ACC112 (cell line): ENCODE data around the gene TBX4.

Experiments
- H2AFZ ChIP-seq: fragments of 200-600 bp; sonication (generic); one replicate; pipeline ENCODE4 v1.6.0; 2017; ENCODE audit warnings: antibody characterized with exemption, low read length; ENCODE audit not compliant: unreplicated experiment
- H3K27ac ChIP-seq: fragments of 200-600 bp; sonication (generic); 2 replicates; pipeline ENCODE4 v1.5.1; 2014; ENCODE audit warnings: low read depth, mild to moderate bottlenecking, antibody characterized with exemption, low read length, moderate library complexity
- H3K27me3 ChIP-seq: fragments of 200-600 bp; sonication (generic); 2 replicates; pipeline ENCODE4 v1.6.1; 2014; ENCODE audit warnings: mild to moderate bottlenecking, antibody characterized with exemption, low read length, moderate library complexity, mixed read lengths; ENCODE audit not compliant: insufficient read depth
- H3K36me3 ChIP-seq: fragments of 200-600 bp; sonication (generic); 2 replicates; pipeline ENCODE4 v1.6.1; 2016; ENCODE audit warnings: mild to moderate bottlenecking, antibody characterized with exemption, low read length, moderate library complexity, mixed read lengths; ENCODE audit not compliant: insufficient read depth
- H3K4me1 ChIP-seq: fragments of 200-600 bp; sonication (generic); one replicate; pipeline ENCODE4 v1.6.1; 2016; ENCODE audit warnings: low read length, mixed read lengths; ENCODE audit not compliant: insufficient read depth, unreplicated experiment, control insufficient read depth
- H3K4me3 ChIP-seq: fragments of 200-600 bp; sonication (generic); 2 replicates; pipeline ENCODE4 v1.5.1; 2014; ENCODE audit warnings: mild to moderate bottlenecking, low read depth, low read length
- H3K79me2 ChIP-seq: fragments of 200-600 bp; sonication (generic); one replicate; pipeline ENCODE4 v1.6.0; 2016; ENCODE audit warnings: low read length; ENCODE audit not compliant: control insufficient read depth, unreplicated experiment, insufficient read depth

The TBX4 gene

DNA sequence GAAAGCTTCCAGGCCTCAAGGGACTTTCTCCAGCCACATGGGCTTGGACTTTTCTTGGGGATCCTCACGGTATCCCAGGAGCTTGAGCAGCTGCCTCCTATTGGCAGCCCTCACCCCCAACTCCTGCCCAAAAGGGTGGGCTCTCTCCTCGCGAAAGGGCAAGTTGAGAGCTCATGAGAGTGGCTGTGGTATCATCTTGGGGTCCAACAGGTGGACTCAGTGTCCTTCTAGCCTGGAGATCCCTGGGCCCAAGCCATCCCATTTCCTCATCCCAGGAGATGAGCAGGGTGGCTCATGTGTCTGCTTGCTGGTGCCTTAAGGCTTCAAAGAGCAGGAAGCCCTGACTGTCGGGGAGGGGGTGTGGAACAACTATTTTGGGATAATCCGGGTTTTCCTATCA lies 17.7 kb downstream of the TBX4 start:
- H3K79me2 ChIP-seq: no peaks in the 10 kb centered on the region
- no peak overlapping the region for H3K4me3 ChIP-seq
- peaks cover 6% of the 10 kb centered on the region for H3K4me1 ChIP-seq
- no peak overlapping the region for H3K27ac ChIP-seq
- H3K27me3 ChIP-seq: no peaks in the 10 kb centered on the region
- H2AFZ ChIP-seq: no peak overlapping the region
- H3K36me3 ChIP-seq: no peaks in the 10 kb centered on the region

DNA sequence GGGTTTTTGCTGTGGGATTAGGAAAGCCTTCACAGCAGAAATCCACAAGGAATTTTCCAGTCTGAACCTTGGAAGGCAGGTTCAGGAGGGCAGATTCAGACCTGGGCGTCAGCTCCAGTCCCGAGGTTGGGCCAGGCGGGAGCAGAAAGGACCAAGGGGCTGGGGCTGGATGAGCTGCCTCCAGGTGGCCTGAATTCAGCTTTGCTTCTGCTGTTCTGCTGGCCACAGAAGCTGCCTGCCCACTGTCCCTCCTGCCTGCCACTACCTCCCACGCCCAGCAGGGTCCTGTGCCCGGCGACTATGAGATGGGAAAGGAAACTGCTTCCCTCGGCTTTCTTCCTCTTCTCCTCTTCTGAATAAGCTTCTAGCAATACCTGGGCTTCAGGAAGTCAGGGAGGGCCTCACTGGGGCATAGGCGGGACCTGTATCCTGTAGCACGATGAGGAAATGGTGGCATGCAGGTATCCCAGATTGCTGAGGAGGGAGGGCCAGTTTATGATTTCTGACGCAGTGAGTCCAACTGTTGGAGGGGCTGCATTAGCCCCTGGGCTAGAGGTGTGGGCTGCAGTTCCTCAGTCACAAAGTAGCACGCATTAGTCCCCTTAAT lies 18.4 kb downstream of the TBX4 start:
- Histone ChIP-seq H3K27ac (no peak overlapping the region), H3K4me3 (no peak overlapping the region), H3K36me3 (no peaks in the 10 kb centered on the region), H2AFZ (no peak overlapping the region), H3K4me1 (peaks cover 12% of the 10 kb centered on the region), H3K27me3 (no peaks in the 10 kb centered on the region), H3K79me2 (no peaks in the 10 kb centered on the region)

GRCh38 chr17:61474235-61474927 lies 22.2 kb downstream of the TBX4 start:
- Histone ChIP-seq H3K4me3 (no peak overlapping the region), H3K4me1 (peaks cover 17% of the 10 kb centered on the region), H2AFZ (no peak overlapping the region), H3K27ac (no peak overlapping the region), H3K27me3 (no peaks in the 10 kb centered on the region), H3K36me3 (no peaks in the 10 kb centered on the region), H3K79me2 (no peaks in the 10 kb centered on the region)

GRCh38 chr17:61474934-61475333 lies 22.7 kb downstream of the TBX4 start:
- Histone ChIP-seq H3K79me2 (no peaks in the 10 kb centered on the region), H3K4me3 (no peak overlapping the region), H3K27ac (no peak overlapping the region), H3K27me3 (no peaks in the 10 kb centered on the region), H2AFZ (no peak overlapping the region), H3K36me3 (no peaks in the 10 kb centered on the region), H3K4me1 (peaks cover 17% of the 10 kb centered on the region)

GRCh38 chr17:61475726-61476125 lies 23.5 kb downstream of the TBX4 start:
- no peak overlapping the region for H3K27ac ChIP-seq

DNA sequence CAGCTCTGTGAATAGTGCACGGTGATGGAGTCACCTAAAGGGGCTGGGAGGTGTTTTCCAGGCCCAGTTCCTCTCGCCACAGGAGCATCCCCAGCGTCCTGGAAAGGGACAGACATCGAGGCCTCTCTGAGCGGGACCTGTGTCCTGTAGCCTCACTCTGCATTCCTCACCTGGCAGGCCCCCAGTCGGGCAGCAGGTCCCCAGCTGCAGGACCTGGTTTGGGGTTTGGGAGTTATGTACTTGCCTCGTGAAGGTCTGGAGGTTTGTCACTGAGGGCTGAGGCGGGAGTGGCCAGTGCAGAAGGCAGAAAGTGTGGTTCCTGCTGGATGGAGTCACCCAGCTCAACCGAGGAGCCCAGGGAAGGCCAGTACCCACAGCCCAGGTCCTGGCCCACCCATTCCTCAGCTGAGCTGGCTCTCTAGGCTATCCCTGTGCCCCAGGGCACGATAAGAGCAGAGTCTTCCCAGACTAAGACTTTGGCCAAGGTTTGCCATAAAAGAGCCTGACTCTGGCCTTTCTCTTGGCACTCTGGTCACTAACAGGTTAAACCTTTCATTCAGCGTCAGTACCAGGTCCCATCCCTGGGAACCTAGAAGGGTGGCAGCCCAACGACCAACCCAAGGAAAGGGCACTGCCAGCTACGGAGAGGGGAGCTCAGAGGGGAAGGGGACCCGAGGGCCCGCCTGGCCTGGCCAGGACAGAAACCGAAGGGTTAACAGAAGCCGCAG lies 24.4 kb downstream of the TBX4 start:
- H3K4me3 ChIP-seq: no peak overlapping the region
- H2AFZ ChIP-seq: no peak overlapping the region
- no peak overlapping the region for H3K27ac ChIP-seq
- H3K79me2 ChIP-seq: no peaks in the 10 kb centered on the region
- peaks cover 17% of the 10 kb centered on the region for H3K4me1 ChIP-seq
- no peaks in the 10 kb centered on the region for H3K27me3 ChIP-seq
- no peaks in the 10 kb centered on the region for H3K36me3 ChIP-seq

More at GRCh38 chr17:61475726-61476125, 23.5 kb downstream of the TBX4 start:
- Histone ChIP-seq H3K27me3 (no peaks in the 10 kb centered on the region), H2AFZ (no peak overlapping the region), H3K79me2 (no peaks in the 10 kb centered on the region), H3K4me3 (no peak overlapping the region), H3K36me3 (no peaks in the 10 kb centered on the region), H3K4me1 (peaks cover 17% of the 10 kb centered on the region)

- peaks cover 17% of the 10 kb centered on the region for H3K4me1 ChIP-seq
- H3K4me3 ChIP-seq: no peak overlapping the region
- H3K36me3 ChIP-seq: no peaks in the 10 kb centered on the region
- H3K79me2 ChIP-seq: no peaks in the 10 kb centered on the region
- H2AFZ ChIP-seq: no peak overlapping the region
- H3K27ac ChIP-seq: no peak overlapping the region
- no peaks in the 10 kb centered on the region for H3K27me3 ChIP-seq
These were observed 25.1 kb downstream of the TBX4 start for GRCh38 chr17:61477204-61477834.

GRCh38 chr17:61478026-61478789 lies 26.0 kb downstream of the TBX4 start:
- H3K4me1 ChIP-seq: peaks cover 17% of the 10 kb centered on the region
- no peaks in the 10 kb centered on the region for H3K27me3 ChIP-seq
- H3K27ac ChIP-seq: no peak overlapping the region
- no peaks in the 10 kb centered on the region for H3K79me2 ChIP-seq
- H3K36me3 ChIP-seq: no peaks in the 10 kb centered on the region
- no peak overlapping the region for H2AFZ ChIP-seq
- no peak overlapping the region for H3K4me3 ChIP-seq

GRCh38 chr17:61478790-61479492 lies 26.7 kb downstream of the TBX4 start:
- Histone ChIP-seq H3K36me3 (no peaks in the 10 kb centered on the region), H3K27ac (no peak overlapping the region), H2AFZ (no peak overlapping the region), H3K79me2 (no peaks in the 10 kb centered on the region), H3K4me3 (no peak overlapping the region), H3K27me3 (no peaks in the 10 kb centered on the region), H3K4me1 (peaks cover 17% of the 10 kb centered on the region)
